Body of pancreas (tissue), 4 donors: Measurements from ENCODE around the gene RALGPS2.

ENCODE experiments used
- CTCF ChIP-seq, 7 experiments: fragments of 450-650 bp in 4 of 7; fragments of 200-600 bp in 3 of 7; sonication (generic) in 3 of 7; IDR thresholded peaks; one replicate each; pipeline ENCODE4 v1.5.1; 2016 to 2019; ENCODE audit warnings: antibody characterized with exemption in 7 of 7
- POLR2A ChIP-seq, 3 donors: fragments of 450-650 bp; IDR thresholded peaks; one replicate each; pipeline ENCODE4 v1.6.1; 2016; ENCODE audit warnings: antibody characterized with exemption in 3 of 3, mild to moderate bottlenecking in 2 of 3

DNA sequence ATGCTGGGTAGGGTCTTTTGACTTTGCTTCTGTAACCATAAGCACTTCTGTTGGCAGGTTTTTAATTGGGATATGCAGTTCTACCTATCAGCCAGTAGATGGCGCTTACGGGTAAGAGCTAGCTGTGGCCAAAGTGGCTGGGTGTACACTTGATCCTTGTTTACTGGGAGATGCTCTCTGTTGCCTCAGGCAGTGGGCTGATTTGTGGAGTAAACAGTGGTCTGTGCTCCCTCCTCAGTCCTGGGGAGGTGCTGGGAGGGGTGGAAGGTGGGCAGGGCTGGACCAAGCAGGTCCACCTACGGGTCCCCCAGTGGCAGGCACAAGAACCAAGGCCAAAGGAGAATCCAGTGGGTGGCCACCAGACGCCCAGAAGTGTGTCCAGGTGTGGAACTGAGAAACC, 43.4 kb downstream of the RALGPS2 start:
- peak in 6 of 7 experiments; percentile 27 to 48 (median 38) for TF ChIP-seq CTCF (IDR thresholded peaks at IDR 0.05)
- no peak for TF ChIP-seq POLR2A (IDR thresholded peaks at IDR 0.05)
